Neural cell (in vitro differentiated cells): ENCODE results near the gene GBP4. TPM values are rescaled to one million over a fixed set of nuclear protein-coding genes. Genes with fewer than 3 reads are reported as not detected.

Source experiments
- H2AFZ ChIP-seq: fragments of 200-600, 300-800 bp; sonication (generic), shearing (Covaris generic); 2 replicates; pipeline ENCODE4 v1.6.0; 2014; ENCODE audit warnings: low read depth, mild to moderate bottlenecking, antibody characterized with exemption, low read length, moderate library complexity
- H3F3A ChIP-seq: fragments of 200-600 bp; shearing (Covaris generic); 2 replicates; pipeline ENCODE4 v1.6.1; 2016; ENCODE audit warnings: mild to moderate bottlenecking, moderate library complexity, mixed read lengths, antibody characterized with exemption, low read length; ENCODE audit not compliant: insufficient read depth, poor library complexity, severe bottlenecking
- H3K27ac ChIP-seq: fragments of 200-600, 300-800 bp; sonication (generic), shearing (Covaris generic); 2 replicates; pipeline ENCODE4 v1.5.1; 2014; ENCODE audit warnings: mild to moderate bottlenecking, low read length, moderate library complexity
- H3K27me3 ChIP-seq: fragments of 300-800, 200-600 bp; sonication (generic), shearing (Covaris generic); 2 replicates; pipeline ENCODE4 v1.6.0; 2014; ENCODE audit warnings: mild to moderate bottlenecking, low read depth, low read length, moderate library complexity; ENCODE audit not compliant: insufficient read depth
- H3K36me3 ChIP-seq: fragments of 300-800, 200-600 bp; sonication (generic), shearing (Covaris generic); 2 replicates; pipeline ENCODE4 v1.5.1; 2014; ENCODE audit warnings: mild to moderate bottlenecking, antibody characterized with exemption, low read length, moderate library complexity; ENCODE audit not compliant: insufficient read depth
- H3K4me2 ChIP-seq: fragments of 300-800, 200-600 bp; sonication (generic), shearing (Covaris generic); 2 replicates; pipeline ENCODE4 v1.6.0; 2014; ENCODE audit warnings: mild to moderate bottlenecking, low read length
- H3K4me3 ChIP-seq: fragments of 300-800, 200-600 bp; sonication (generic), shearing (Covaris generic); 2 replicates; pipeline ENCODE4 v1.5.1; 2014; ENCODE audit warnings: mild to moderate bottlenecking, low read length, moderate library complexity
- H3K79me2 ChIP-seq: fragments of 200-600 bp; shearing (Covaris generic); replicated peaks from 2 replicates; pipeline ENCODE4 v1.6.0; 2014; ENCODE audit warnings: mild to moderate bottlenecking, low read length, moderate library complexity; ENCODE audit not compliant: insufficient read depth
- H3K9ac ChIP-seq: fragments of 300-800, 200-600 bp; sonication (generic), shearing (Covaris generic); 2 replicates; pipeline ENCODE4 v1.6.1; 2016; ENCODE audit warnings: mild to moderate bottlenecking, low read length, mixed read lengths
- H3K9me2 ChIP-seq: fragments of 200-600 bp; shearing (Covaris generic); 2 replicates; pipeline ENCODE4 v1.6.1; 2016; ENCODE audit warnings: mild to moderate bottlenecking, low read length, mixed read lengths; ENCODE audit not compliant: insufficient read depth
- H3K9me3 ChIP-seq: fragments of 200-600, 300-800 bp; sonication (generic), shearing (Covaris generic); 2 replicates; pipeline ENCODE4 v1.6.1; 2016; ENCODE audit warnings: mild to moderate bottlenecking, mixed run types, low read length, moderate library complexity, mixed read lengths
- H4K20me1 ChIP-seq: fragments of 200-600 bp; shearing (Covaris generic); 2 replicates; pipeline ENCODE4 v1.6.1; 2016; ENCODE audit warnings: mild to moderate bottlenecking, mixed run types; ENCODE audit not compliant: insufficient read depth
- CTCF ChIP-seq: fragments of 450-650 bp; IDR thresholded peaks from 2 replicates; pipeline ENCODE4 v1.5.1; 2014; ENCODE audit warnings: antibody characterized with exemption, mild to moderate bottlenecking, moderate library complexity; ENCODE audit not compliant: poor library complexity, severe bottlenecking
- EP300 ChIP-seq: fragments of 450-650 bp; conservative IDR thresholded peaks from 2 replicates; pipeline ENCODE4 v1.6.1; 2014; ENCODE audit warnings: antibody characterized with exemption, mild to moderate bottlenecking, moderate library complexity; ENCODE audit not compliant: poor library complexity, severe bottlenecking
- EZH2 ChIP-seq: fragments of 200-600, 300-800 bp; shearing (Covaris generic), sonication (generic); IDR thresholded peaks from 2 replicates; pipeline ENCODE4 v1.6.1; 2014; ENCODE audit warnings: antibody characterized with exemption, low read length, borderline replicate concordance, mild to moderate bottlenecking; ENCODE audit not compliant: insufficient read depth, poor library complexity, severe bottlenecking
- MXI1 ChIP-seq: fragments of 450-650 bp; conservative IDR thresholded peaks from 2 replicates; pipeline ENCODE4 v1.6.1; 2014; ENCODE audit warnings: antibody characterized with exemption, mild to moderate bottlenecking; ENCODE audit not compliant: poor library complexity, severe bottlenecking
- POLR2AphosphoS5 ChIP-seq: IDR thresholded peaks from 2 replicates; pipeline ENCODE4 v1.6.1; 2012
- RAD21 ChIP-seq: fragments of 450-650 bp; conservative IDR thresholded peaks from 2 replicates; pipeline ENCODE4 v1.6.1; 2014; ENCODE audit warnings: antibody characterized with exemption, mild to moderate bottlenecking, moderate library complexity
- REST ChIP-seq: IDR thresholded peaks from 2 replicates; pipeline ENCODE4 v1.6.1; 2012; ENCODE audit warnings: borderline replicate concordance
- SMC3 ChIP-seq: fragments of 450-650 bp; conservative IDR thresholded peaks from 2 replicates; pipeline ENCODE4 v1.6.1; 2014; ENCODE audit warnings: antibody characterized with exemption, mild to moderate bottlenecking, moderate library complexity; ENCODE audit not compliant: poor library complexity
- TAF1 ChIP-seq: IDR thresholded peaks from 2 replicates; pipeline ENCODE4 v1.6.1; 2012; ENCODE audit warnings: low read depth
- polyA plus RNA-seq: library from polyadenylated mRNA; depleted of rRNA; stranded (reverse); fragments of >200 nt; gene quantifications from 2 replicates; pipeline ENCODE4 v1.2.3, GENCODE V29; 2014

The GBP4 gene
- polyA plus RNA-seq, 1 donor from 2014 or later, result not detected

GRCh38 chr1:89175601-89176256 is 23.0 kb downstream of the GBP4 start, which contains the start of gene GBP7:
TSS of gene GBP7 (minus strand) at chr1:89176003. CDS start at chr1:89171935, 4,068 bp downstream.
- Histone ChIP-seq H3K9ac (no peak within 1 kb of the TSS), H3F3A (no peaks in the 10 kb centered on the region), H3K27ac (no peak within 1 kb of the TSS), H3K79me2 (no peaks in the 10 kb centered on the region), H3K4me2 (no peak within 1 kb of the TSS), H2AFZ (no peak within 1 kb of the TSS), H3K36me3 (no peaks in the 10 kb centered on the region), H4K20me1 (no peaks in the 10 kb centered on the region), H3K4me3 (no peak within 1 kb of the TSS), H3K9me3 (no peaks in the 10 kb centered on the region), H3K9me2 (no peaks in the 10 kb centered on the region), H3K27me3 (no peaks in the 10 kb centered on the region)
- TF ChIP-seq POLR2AphosphoS5, result no peak
- TF ChIP-seq EP300, result no peak
- no peak for TF ChIP-seq TAF1
- no peak for TF ChIP-seq CTCF
- TF ChIP-seq RAD21, result no peak
- no peak for TF ChIP-seq EZH2
- no peak for TF ChIP-seq REST
- no peak for TF ChIP-seq MXI1
- no peak for TF ChIP-seq SMC3

- TF ChIP-seq MXI1, result no peak
- no peak for TF ChIP-seq CTCF
- no peak for TF ChIP-seq SMC3
- no peak overlapping the region for H3K27ac ChIP-seq
- H3K9me2 ChIP-seq, result no peaks in the 10 kb centered on the region
- no peak overlapping the region for H3K4me3 ChIP-seq
- no peaks in the 10 kb centered on the region for H3F3A ChIP-seq
- H4K20me1 ChIP-seq, result no peaks in the 10 kb centered on the region
- H3K9me3 ChIP-seq, result no peaks in the 10 kb centered on the region
- H2AFZ ChIP-seq, result no peak overlapping the region
- no peak overlapping the region for H3K4me2 ChIP-seq
- no peaks in the 10 kb centered on the region for H3K79me2 ChIP-seq
- H3K36me3 ChIP-seq, result no peaks in the 10 kb centered on the region
- H3K27me3 ChIP-seq, result no peaks in the 10 kb centered on the region
- no peak overlapping the region for H3K9ac ChIP-seq
Measured at GRCh38 chr1:89174491-89174890, 24.3 kb downstream of the GBP4 start.
